SK-N-MC (cell line): Measurements from ENCODE around the gene TMEM170A.
A peak's percentile ranks its signal among the peaks of the same experiment; 100 is the strongest.

Experiments
- EZH2 ChIP-seq: fragments of 200-600 bp; sonication (generic); IDR thresholded peaks from one replicate; pipeline ENCODE4 v1.6.1; 2017; ENCODE audit warnings: antibody characterized with exemption
- POLR2AphosphoS5 ChIP-seq: IDR thresholded peaks from 2 replicates; pipeline ENCODE4 v1.6.1; 2012; ENCODE audit warnings: mild to moderate bottlenecking, low read depth, low read length, borderline replicate concordance

GRCh38 chr16:75420987-75421819 lies 43.3 kb downstream of the TMEM170A start:
- TF ChIP-seq POLR2AphosphoS5 = peak; percentile 28; the same call in 1 of the 2 replicates
- TF ChIP-seq EZH2 = no peak
